Measurements from ENCODE around the gene IGSF1.
"Not testable (repeated sequence)": the region's sequence is repeated elsewhere in the genome, so short reads cannot be mapped to it uniquely, and the experiment has no call there.

The IGSF1 gene

GRCh38 chrX:131262200-131262599 lies 26.9 kb downstream of the IGSF1 start:
- no peak overlapping the region for H3K27ac ChIP-seq
- no peak for TF ChIP-seq CTCF (conservative IDR thresholded peaks at IDR 0.05)

- no peak overlapping the region for H3K27ac ChIP-seq
- TF ChIP-seq CTCF (conservative IDR thresholded peaks at IDR 0.05) = no peak
- no peak for TF ChIP-seq ZFX (IDR thresholded peaks at IDR 0.05)
These were observed 31.7 kb downstream of the IGSF1 start for GRCh38 chrX:131257367-131257766.

- H3K27ac ChIP-seq = not testable (repeated sequence)
These were observed 37.9 kb downstream of the IGSF1 start for GRCh38 chrX:131250984-131251738.

DNA sequence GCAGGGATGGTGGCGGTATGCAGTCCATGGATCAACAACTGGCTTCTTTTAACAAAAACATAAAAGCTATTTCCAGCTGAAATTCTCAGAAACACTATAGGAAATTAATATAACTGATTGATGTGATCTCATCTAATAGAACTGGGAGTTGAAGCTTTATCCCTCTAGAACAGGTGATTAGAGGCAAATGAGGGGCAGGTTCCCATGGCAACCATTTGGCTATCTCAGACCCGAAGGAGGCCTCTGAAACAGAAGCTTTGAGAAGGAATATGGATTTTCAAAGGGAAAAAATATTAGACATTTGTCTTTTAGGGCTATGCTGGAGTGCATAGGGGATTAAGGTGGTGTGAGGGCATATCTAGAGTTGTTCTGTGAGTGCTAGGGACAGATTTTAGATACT lies 50.0 kb downstream of the IGSF1 start:
- no peak for TF ChIP-seq CTCF (conservative IDR thresholded peaks at IDR 0.05)
- TF ChIP-seq ZFX (IDR thresholded peaks at IDR 0.05) = no peak
- H3K27ac ChIP-seq = no peak overlapping the region

DNA sequence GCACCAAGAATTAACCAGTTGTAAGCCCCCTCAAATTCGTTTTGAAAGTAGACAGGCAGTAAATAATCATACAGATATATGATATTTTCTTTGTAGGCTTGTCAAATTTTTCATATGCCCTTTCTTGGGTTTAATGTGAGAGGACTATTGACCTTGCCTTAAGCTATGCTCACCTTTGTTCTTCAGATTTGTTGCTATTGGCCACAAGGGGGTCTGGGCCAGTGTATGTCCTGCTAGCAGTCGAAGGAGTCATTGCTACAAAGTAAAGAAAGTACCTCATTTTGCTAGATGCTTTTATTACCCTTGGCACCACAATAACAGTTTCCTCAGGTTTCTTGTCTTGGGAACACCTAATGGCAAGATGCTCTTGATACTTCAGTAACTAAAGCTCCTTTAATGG lies 51.7 kb downstream of the IGSF1 start:
- TF ChIP-seq ZFX (IDR thresholded peaks at IDR 0.05) (no peak), CTCF (conservative IDR thresholded peaks at IDR 0.05) (no peak)
- no peak overlapping the region for H3K27ac ChIP-seq

DNA sequence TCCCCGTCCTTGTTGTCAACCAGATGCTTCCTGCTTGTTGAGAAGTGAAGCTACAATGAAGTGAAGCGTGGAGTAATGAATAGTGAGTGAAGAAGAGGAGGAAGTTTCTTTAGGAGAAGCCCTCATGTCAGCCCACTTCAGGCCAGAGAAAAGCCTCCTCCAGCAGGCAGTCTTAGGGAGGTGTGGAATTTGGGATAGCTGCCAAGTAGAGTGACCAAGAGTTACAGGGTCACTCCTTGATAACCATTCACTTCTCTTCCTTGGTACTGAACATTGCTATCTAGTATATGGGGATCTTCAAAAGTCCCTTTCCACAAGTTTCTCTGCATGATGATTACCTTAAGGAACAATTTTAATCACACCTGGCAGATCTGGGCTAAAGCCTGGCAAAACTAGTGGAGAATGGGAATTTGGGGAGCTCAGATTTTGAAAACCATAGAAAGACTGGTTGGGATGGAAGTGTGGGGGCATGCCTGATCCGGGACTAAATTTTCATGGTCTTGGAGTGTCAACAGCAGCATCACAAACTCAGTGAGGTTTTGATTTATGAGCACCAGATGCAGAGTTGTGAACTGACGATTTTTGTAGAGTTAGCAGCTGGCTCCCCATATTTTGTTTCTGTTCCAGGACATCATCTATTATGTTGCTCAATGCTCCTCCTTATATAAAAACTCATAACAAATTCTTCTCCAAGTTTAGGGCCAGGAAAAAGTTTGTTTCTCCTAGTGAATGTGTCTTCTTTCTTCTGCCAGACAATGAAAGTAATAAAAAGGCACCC lies 53.1 kb downstream of the IGSF1 start:
- H3K27ac ChIP-seq = no peak overlapping the region
- TF ChIP-seq ZFX (IDR thresholded peaks at IDR 0.05) (no peak), CTCF (conservative IDR thresholded peaks at IDR 0.05) (no peak)

GRCh38 chrX:131227608-131228007 lies 61.5 kb downstream of the IGSF1 start:
- H3K27ac ChIP-seq = no peak overlapping the region
- TF ChIP-seq CTCF (conservative IDR thresholded peaks at IDR 0.05) (no peak), ZFX (IDR thresholded peaks at IDR 0.05) (no peak)

All from C4-2B (cell line).